ENCODE data around the gene ZNF532. TPM values are rescaled to one million over a fixed set of nuclear protein-coding genes. Genes with fewer than 3 reads are reported as not detected.

The ZNF532 gene
- total and polyA plus RNA-seq, 2 donors (not counting 3 experiments of a cell fraction or from before 2014, with no cell fraction given), result 42.3 to 70.1 TPM

DNA sequence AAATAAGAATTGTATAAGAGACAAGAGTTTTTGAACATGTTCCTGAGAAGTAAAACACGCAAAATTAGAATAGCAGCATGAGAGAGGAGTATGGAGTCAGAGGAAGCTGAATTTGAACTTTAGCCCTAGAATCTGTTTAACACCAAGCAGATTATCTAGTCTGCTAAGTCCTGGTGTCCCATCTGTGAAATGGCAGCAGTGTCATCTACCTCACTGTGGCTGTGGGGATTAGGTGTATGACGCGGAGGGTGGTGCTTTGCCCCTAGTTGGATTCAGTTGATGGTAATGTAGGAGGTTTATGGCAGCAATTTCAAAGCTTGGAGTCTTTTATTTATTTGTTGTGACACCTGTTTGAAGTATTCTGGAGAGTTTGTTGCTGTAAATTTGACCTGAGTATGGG lies 79.2 kb downstream of the ZNF532 start:
- H3K79me2 ChIP-seq (ENCODE audit: control insufficient read depth, insufficient read depth, low read length), result no peaks in the 10 kb centered on the region
- H3K4me3 ChIP-seq (replicated peaks in 1 of 3; ENCODE audit: insufficient read depth in 1 of 3, low read depth in 1 of 3, low read length in 3 of 3), result no peak overlapping the region
- H3K9me3 ChIP-seq (replicated peaks; ENCODE audit: control insufficient read depth, insufficient read depth, low read length), result no peaks in the 10 kb centered on the region
- H3K27me3 ChIP-seq (ENCODE audit: control insufficient read depth in 2 of 2, insufficient read depth in 2 of 2, low read length in 2 of 2), result no peaks in the 10 kb centered on the region
- H3K9me1 ChIP-seq (replicated peaks; ENCODE audit: control insufficient read depth, extremely low read depth, insufficient read depth, low read length), result no peaks in the 10 kb centered on the region
- no TSS peak for BruUV-seq (replicated peaks)
- CTCF ChIA-PET, result no interaction called here
- no peak overlapping the region for H3K4me2 ChIP-seq (ENCODE audit: insufficient read depth, low read length)
- no peak for FAIRE-seq
- intact Hi-C loops (cut with micrococcal nuclease), result no loop called here
- no peak overlapping the region for H3K9ac ChIP-seq (replicated peaks; ENCODE audit: extremely low read depth, insufficient read depth, low read length)
- POLR2A ChIA-PET, result no interaction called here
- no peaks in the 10 kb centered on the region for H4K20me1 ChIP-seq (replicated peaks; ENCODE audit: control insufficient read depth, extremely low read depth, insufficient read depth, low read length)
- peaks cover 5 to 9% of the 10 kb centered on the region in 2 experiments for H3K36me3 ChIP-seq (ENCODE audit: control insufficient read depth in 2 of 2, extremely low read depth in 1 of 2, insufficient read depth in 2 of 2, low read length in 2 of 2)
- H3K4me1 ChIP-seq (ENCODE audit: control insufficient read depth, extremely low read depth, insufficient read depth, low read length), result no peaks in the 10 kb centered on the region
- no peak for DNase-seq (ENCODE audit: low read depth, low spot score)
- TF ChIP-seq EZH2 (IDR thresholded peaks at IDR 0.05; ENCODE audit: borderline replicate concordance, low read depth, low read length, severe bottlenecking), result no peak
- TF ChIP-seq, protein P1, sequence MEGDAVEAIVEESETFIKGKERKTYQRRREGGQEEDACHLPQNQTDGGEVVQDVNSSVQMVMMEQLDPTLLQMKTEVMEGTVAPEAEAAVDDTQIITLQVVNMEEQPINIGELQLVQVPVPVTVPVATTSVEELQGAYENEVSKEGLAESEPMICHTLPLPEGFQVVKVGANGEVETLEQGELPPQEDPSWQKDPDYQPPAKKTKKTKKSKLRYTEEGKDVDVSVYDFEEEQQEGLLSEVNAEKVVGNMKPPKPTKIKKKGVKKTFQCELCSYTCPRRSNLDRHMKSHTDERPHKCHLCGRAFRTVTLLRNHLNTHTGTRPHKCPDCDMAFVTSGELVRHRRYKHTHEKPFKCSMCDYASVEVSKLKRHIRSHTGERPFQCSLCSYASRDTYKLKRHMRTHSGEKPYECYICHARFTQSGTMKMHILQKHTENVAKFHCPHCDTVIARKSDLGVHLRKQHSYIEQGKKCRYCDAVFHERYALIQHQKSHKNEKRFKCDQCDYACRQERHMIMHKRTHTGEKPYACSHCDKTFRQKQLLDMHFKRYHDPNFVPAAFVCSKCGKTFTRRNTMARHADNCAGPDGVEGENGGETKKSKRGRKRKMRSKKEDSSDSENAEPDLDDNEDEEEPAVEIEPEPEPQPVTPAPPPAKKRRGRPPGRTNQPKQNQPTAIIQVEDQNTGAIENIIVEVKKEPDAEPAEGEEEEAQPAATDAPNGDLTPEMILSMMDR (IDR thresholded peaks at IDR 0.05; ENCODE audit: extremely low read depth in 1 of 2, insufficient read depth in 1 of 2, low read depth in 1 of 2, low read length in 2 of 2), result no peak
- no peak for TF ChIP-seq JUN (IDR thresholded peaks at IDR 0.05; ENCODE audit: borderline replicate concordance, insufficient read depth, insufficient read length, low read depth)
- TF ChIP-seq POLR2A (IDR thresholded peaks at IDR 0.05; ENCODE audit: low read depth, low read length), result no peak
- TF ChIP-seq POLR2AphosphoS5 (IDR thresholded peaks at IDR 0.05; ENCODE audit: insufficient read depth, low read depth, low read length), result no peak
- TF ChIP-seq FOS (IDR thresholded peaks at IDR 0.05; ENCODE audit: borderline replicate concordance, insufficient read depth, low read length), result no peak
- no peak for TF ChIP-seq GATA2 (IDR thresholded peaks at IDR 0.05; ENCODE audit: insufficient read depth, insufficient read length, low read depth, low read length)
- TF ChIP-seq, protein P2, sequence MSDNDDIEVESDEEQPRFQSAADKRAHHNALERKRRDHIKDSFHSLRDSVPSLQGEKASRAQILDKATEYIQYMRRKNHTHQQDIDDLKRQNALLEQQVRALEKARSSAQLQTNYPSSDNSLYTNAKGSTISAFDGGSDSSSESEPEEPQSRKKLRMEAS (IDR thresholded peaks at IDR 0.05; ENCODE audit: insufficient read depth, insufficient read length), result no peak
- TF ChIP-seq MYC (IDR thresholded peaks at IDR 0.05; ENCODE audit: low read depth, low read length), result no peak
- dilution Hi-C loops (cut with MboI; ENCODE audit: extremely low pct_ligation_motif_present, low sequenced_read_pairs), result no loop called here
- H2AFZ ChIP-seq (ENCODE audit: low read depth, low read length), result no peak overlapping the region
- H3K27ac ChIP-seq (ENCODE audit: insufficient read depth, low read depth, low read length), result no peak overlapping the region
